ENCODE measurements around the gene ING4. TPM values are rescaled to one million over a fixed set of nuclear protein-coding genes. Genes with fewer than 3 reads are reported as not detected.
"Not testable (repeated sequence)": the region's sequence is repeated elsewhere in the genome, so short reads cannot be mapped to it uniquely, and the experiment has no call there.

The ING4 gene
- total RNA-seq: 58.0 TPM

- peak; percentile 99 for DNase-seq (ENCODE audit: low spot score)
Observed at GRCh38 chr12:6662906-6663742, at the start of gene ING4. Gene ING4, minus strand, starts transcription at chr12:6663119. Its CDS starts 18 bp downstream, at chr12:6663101.

GRCh38 chr12:6708960-6709394, 46.1 kb upstream of the ING4 start:
- no peak for DNase-seq (ENCODE audit: low spot score)

GRCh38 chr12:6708351-6708750, 45.4 kb upstream of the ING4 start:
- DNase-seq (ENCODE audit: low spot score): not testable (repeated sequence)

- DNase-seq (ENCODE audit: low spot score): no peak
Observed at GRCh38 chr12:6703631-6704030, 40.7 kb upstream of the ING4 start.

GRCh38 chr12:6701078-6701768, 38.3 kb upstream of the ING4 start:
- no peak for DNase-seq (ENCODE audit: low spot score)

- DNase-seq (ENCODE audit: low spot score): peak; percentile 21
Observed at GRCh38 chr12:6700646-6701051, 37.7 kb upstream of the ING4 start, which contains the start of gene PIANP. Gene PIANP, minus strand, starts transcription at chr12:6700815. Its CDS starts 2,754 bp downstream, at chr12:6698061.

GRCh38 chr12:6699989-6700645, 37.2 kb upstream of the ING4 start:
- DNase-seq (ENCODE audit: low spot score): no peak

GRCh38 chr12:6699259-6699988, 36.5 kb upstream of the ING4 start:
- no peak for DNase-seq (ENCODE audit: low spot score)

- DNase-seq (ENCODE audit: low spot score): no peak
Observed at GRCh38 chr12:6698352-6699046, 35.6 kb upstream of the ING4 start.

GRCh38 chr12:6697584-6698351, 34.8 kb upstream of the ING4 start:
- no peak for DNase-seq (ENCODE audit: low spot score)

GRCh38 chr12:6696690-6697583, 34.0 kb upstream of the ING4 start:
- DNase-seq (ENCODE audit: low spot score): no peak

- DNase-seq (ENCODE audit: low spot score): no peak
Observed at GRCh38 chr12:6695313-6696045, 32.6 kb upstream of the ING4 start.

GRCh38 chr12:6694701-6695100, 31.8 kb upstream of the ING4 start:
- no peak for DNase-seq (ENCODE audit: low spot score)

- no peak for DNase-seq (ENCODE audit: low spot score)
Observed at GRCh38 chr12:6693832-6694355, 31.0 kb upstream of the ING4 start.

- no peak for DNase-seq (ENCODE audit: low spot score)
Observed at GRCh38 chr12:6692888-6693287, 30.0 kb upstream of the ING4 start.

GRCh38 chr12:6691473-6691872, 28.6 kb upstream of the ING4 start:
- no peak for DNase-seq (ENCODE audit: low spot score)

GRCh38 chr12:6688999-6689882, 26.3 kb upstream of the ING4 start, which contains the start of gene ZNF384:
Gene ZNF384, minus strand, starts transcription at chr12:6689375. Its CDS starts 9,855 bp downstream, at chr12:6679520.
- peak; percentile 98 for DNase-seq (ENCODE audit: low spot score)
